WI38 (cell line): ENCODE measurements around the gene FBXL7.

ENCODE experiments used
- H3K4me3 ChIP-seq: 2 replicates; pipeline ENCODE4 v1.5.1; 2011; ENCODE audit warnings: low read depth, mild to moderate bottlenecking, control low read depth, low read length
- TF ChIP-seq, protein P1 (sequence below): IDR thresholded peaks from 2 replicates; pipeline ENCODE4 v1.5.1; 2012; ENCODE audit warnings: low read depth, mild to moderate bottlenecking, control low read depth, low read length

The FBXL7 gene

DNA sequence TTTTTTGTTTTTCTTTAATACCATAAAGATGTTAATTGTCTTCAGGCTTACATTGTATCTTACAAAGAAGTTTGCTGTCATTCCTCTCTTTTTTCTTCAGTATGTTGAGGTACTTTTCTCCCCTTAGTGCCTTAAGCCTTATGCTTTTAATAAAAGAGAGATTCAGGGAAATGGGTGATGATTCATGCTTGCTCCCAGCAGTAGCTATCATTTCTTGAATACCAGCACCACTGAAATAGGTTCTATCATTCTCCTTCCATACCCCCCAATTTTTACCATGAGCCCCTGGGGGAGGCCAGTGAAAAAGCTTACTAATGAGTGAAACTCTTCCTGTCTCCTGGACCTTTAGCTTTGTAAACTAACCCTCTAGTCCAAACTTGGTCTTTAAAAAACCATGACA is 165.0 kb downstream of the FBXL7 start:
- no peak overlapping the region for H3K4me3 ChIP-seq
- TF ChIP-seq, protein P1, sequence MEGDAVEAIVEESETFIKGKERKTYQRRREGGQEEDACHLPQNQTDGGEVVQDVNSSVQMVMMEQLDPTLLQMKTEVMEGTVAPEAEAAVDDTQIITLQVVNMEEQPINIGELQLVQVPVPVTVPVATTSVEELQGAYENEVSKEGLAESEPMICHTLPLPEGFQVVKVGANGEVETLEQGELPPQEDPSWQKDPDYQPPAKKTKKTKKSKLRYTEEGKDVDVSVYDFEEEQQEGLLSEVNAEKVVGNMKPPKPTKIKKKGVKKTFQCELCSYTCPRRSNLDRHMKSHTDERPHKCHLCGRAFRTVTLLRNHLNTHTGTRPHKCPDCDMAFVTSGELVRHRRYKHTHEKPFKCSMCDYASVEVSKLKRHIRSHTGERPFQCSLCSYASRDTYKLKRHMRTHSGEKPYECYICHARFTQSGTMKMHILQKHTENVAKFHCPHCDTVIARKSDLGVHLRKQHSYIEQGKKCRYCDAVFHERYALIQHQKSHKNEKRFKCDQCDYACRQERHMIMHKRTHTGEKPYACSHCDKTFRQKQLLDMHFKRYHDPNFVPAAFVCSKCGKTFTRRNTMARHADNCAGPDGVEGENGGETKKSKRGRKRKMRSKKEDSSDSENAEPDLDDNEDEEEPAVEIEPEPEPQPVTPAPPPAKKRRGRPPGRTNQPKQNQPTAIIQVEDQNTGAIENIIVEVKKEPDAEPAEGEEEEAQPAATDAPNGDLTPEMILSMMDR = no peak

DNA sequence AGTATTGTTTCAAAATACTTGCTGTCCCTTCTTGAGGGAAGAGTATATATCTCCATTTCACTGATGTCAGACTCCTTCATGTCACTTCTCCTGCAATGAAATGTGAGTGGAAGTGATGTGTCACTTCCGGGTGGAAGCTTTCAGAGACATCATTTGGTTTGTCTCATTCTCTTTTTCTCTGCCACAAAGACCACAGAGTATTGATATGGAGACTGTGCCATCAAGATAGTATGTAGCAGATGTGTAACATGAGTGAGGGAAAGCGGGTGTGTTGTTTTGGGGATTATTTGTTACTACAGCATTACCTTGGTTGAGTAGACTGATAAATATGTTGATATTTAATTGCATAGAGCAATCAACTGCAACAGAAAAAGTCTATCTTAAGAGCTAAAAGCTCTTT is 169.8 kb downstream of the FBXL7 start:
- TF ChIP-seq, protein P1 = no peak
- H3K4me3 ChIP-seq = no peak overlapping the region

DNA sequence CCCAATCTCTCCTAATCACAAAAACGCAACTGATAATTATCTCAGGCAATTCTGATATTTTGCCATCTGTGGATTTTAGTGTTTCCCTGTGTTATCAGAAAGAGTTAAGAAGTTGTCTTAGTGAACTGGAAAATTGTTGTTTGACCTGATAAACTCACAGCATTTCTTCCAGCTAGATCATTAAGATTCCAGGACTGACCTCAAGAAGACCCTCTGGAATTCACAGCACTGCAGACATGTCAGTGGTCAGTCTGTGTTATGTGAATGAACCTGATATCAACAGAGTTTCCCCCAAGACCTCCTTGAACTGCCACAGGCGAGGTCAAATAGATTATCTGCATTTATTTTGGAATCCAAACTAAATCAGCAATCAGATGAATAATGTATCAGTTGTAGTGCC is 174.7 kb downstream of the FBXL7 start:
- no peak overlapping the region for H3K4me3 ChIP-seq
- TF ChIP-seq, protein P1 = no peak

DNA sequence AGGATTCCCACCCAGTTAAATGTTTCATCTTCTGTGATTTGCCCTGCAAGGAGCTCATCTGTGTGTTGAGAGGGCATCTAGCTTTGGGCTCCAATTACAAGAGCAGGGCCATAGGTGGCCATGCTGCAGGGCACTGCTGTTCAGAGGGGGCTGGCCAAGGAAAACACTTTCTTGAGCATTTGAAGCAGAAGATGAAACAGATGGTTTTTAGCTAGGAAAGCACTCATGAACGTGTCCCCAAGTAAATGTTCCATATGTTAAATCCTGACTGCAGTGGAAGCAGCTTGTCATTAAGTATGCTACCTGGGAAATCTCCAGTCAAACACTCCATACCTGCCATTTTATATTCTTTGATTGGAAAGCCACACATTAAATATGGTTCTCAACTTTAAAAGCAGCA is 176.6 kb downstream of the FBXL7 start:
- TF ChIP-seq, protein P1 = no peak
- H3K4me3 ChIP-seq = no peak overlapping the region

DNA sequence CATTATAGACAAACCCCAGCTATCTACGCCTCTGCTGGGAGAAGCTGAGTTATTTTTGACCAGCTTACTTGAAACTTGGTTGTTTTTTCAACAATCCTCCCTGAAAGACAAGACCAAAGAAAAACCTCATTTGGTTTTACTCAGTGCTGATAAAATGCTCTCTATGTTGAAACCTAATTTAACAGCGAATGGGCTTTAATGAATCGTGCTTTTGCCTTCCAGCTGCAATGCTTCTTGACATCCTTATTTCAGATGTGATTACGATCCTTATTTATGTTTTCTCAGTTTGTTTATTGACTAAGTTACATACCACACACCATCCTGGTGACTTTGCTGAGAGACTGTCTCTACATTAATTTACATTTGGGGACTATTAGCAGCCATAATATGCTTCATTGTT is 179.2 kb downstream of the FBXL7 start:
- no peak overlapping the region for H3K4me3 ChIP-seq
- TF ChIP-seq, protein P1 = no peak

DNA sequence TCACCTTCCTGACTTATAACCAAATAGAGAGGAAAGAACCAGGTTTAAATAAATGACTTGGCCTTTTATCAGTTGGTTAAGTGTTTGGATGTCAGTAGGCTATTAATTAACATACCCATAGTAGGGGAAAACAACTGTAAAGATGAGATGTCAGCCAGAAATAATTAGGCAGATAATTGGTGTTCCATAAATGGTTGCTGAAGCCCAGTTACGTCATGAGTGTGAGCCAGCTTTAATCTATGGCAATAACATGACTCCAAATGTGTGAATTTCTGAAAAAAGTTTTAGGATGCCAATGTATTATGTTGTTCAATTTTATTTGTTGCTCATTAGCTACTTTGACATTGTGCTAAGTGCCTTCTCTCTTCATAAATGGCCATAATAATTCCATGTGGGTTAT is 180.5 kb downstream of the FBXL7 start:
- H3K4me3 ChIP-seq = no peak overlapping the region
- TF ChIP-seq, protein P1 = no peak

DNA sequence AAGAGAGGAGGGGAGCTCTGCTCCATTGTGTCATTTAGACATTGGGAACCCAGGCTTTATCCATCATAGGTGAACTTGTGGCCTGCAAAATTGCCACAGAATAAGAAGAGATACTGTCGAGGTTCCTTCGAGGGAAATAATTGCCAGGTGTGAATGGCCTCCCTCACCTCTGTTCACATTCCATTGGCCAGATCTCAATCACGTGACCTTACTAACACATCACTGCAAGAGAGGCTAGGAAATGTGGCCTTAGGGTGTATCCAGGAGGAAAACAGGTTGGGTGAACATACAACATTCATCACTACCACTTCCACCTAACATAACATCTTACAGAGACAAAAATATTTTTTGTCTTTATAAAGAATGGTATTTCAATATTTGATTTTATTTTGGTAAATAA is 182.1 kb downstream of the FBXL7 start:
- H3K4me3 ChIP-seq = no peak overlapping the region
- TF ChIP-seq, protein P1 = no peak
